NCI-H1436 treated with DMSO at 0.1 percent for 48 hours (cell line): ENCODE results near the gene HAP1.
"Not testable (repeated sequence)": the region's sequence is repeated elsewhere in the genome, so short reads cannot be mapped to it uniquely, and the experiment has no call there.

Source experiments
- DNase-seq: peaks from one replicate; lab custom pipeline; 2025; lab: John Stamatoyannopoulos, UW

Gene HAP1

GRCh38 chr17:41723801-41724475 lies 10.5 kb downstream of the HAP1 start:
- no peak for DNase-seq

- peak; percentile 55 for DNase-seq
Measured at GRCh38 chr17:41722231-41722630, 12.2 kb downstream of the HAP1 start.

GRCh38 chr17:41718287-41718645 lies 16.2 kb downstream of the HAP1 start:
- DNase-seq: no peak

GRCh38 chr17:41717408-41718286 lies 16.8 kb downstream of the HAP1 start:
- DNase-seq: no peak

GRCh38 chr17:41711669-41712400 lies 22.6 kb downstream of the HAP1 start, which contains the start of gene GAST:
Gene GAST, plus strand, starts transcription at chr17:41712331. Its CDS starts 3,106 bp downstream, at chr17:41715437.
- DNase-seq: no peak

GRCh38 chr17:41710472-41711090 lies 23.9 kb downstream of the HAP1 start:
- DNase-seq: peak; percentile 98

- no peak for DNase-seq
Measured at GRCh38 chr17:41707803-41708669, 26.4 kb downstream of the HAP1 start.

- no peak for DNase-seq
Measured at GRCh38 chr17:41705271-41705991, 29.0 kb downstream of the HAP1 start.

GRCh38 chr17:41702712-41703111 lies 31.7 kb downstream of the HAP1 start:
- DNase-seq: no peak

- not testable (repeated sequence) for DNase-seq
Measured at GRCh38 chr17:41700843-41701242, 33.6 kb downstream of the HAP1 start.

GRCh38 chr17:41697122-41697962 lies 37.1 kb downstream of the HAP1 start:
- DNase-seq: no peak

GRCh38 chr17:41695954-41696757 lies 38.3 kb downstream of the HAP1 start:
- DNase-seq: peak; percentile 53

GRCh38 chr17:41695134-41695661 lies 39.2 kb downstream of the HAP1 start:
- DNase-seq: no peak

GRCh38 chr17:41692722-41693521 lies 41.5 kb downstream of the HAP1 start:
- no peak for DNase-seq

GRCh38 chr17:41691031-41691777 lies 43.2 kb downstream of the HAP1 start:
- no peak for DNase-seq

- no peak for DNase-seq
Measured at GRCh38 chr17:41690497-41690896, 43.9 kb downstream of the HAP1 start.
